ENCODE results near the gene TTLL11. TPM values are rescaled to one million over a fixed set of nuclear protein-coding genes. Genes with fewer than 3 reads are reported as not detected.

TTLL11 gene
- total RNA-seq, 4 donors from 2014 or later = 7.9 to 14.4 (median 9.7) TPM

- no peak for DNase-seq
- H3K27me3 ChIP-seq = no peaks in the 10 kb centered on the region
- no peak for TF ChIP-seq POLR2A (IDR thresholded peaks at IDR 0.05)
- TF ChIP-seq, protein P1, sequence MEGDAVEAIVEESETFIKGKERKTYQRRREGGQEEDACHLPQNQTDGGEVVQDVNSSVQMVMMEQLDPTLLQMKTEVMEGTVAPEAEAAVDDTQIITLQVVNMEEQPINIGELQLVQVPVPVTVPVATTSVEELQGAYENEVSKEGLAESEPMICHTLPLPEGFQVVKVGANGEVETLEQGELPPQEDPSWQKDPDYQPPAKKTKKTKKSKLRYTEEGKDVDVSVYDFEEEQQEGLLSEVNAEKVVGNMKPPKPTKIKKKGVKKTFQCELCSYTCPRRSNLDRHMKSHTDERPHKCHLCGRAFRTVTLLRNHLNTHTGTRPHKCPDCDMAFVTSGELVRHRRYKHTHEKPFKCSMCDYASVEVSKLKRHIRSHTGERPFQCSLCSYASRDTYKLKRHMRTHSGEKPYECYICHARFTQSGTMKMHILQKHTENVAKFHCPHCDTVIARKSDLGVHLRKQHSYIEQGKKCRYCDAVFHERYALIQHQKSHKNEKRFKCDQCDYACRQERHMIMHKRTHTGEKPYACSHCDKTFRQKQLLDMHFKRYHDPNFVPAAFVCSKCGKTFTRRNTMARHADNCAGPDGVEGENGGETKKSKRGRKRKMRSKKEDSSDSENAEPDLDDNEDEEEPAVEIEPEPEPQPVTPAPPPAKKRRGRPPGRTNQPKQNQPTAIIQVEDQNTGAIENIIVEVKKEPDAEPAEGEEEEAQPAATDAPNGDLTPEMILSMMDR (IDR thresholded peaks at IDR 0.05) = no peak
- no peak overlapping the region for H3K4me3 ChIP-seq (replicated peaks in 1 of 3)
- H3K4me1 ChIP-seq = no peaks in the 10 kb centered on the region
- intact Hi-C loops (cut with DNase I) = no loop called here
- H3K9me3 ChIP-seq = no peaks in the 10 kb centered on the region
- H3K27ac ChIP-seq = no peak overlapping the region
- 95 to 97% methylated on average over 10 of the region's 10 CpGs for WGBS, 2 donors
- H3K36me3 ChIP-seq = no peaks in the 10 kb centered on the region
These were observed 35.9 kb downstream of the TTLL11 start for GRCh38 chr9:122057211-122057610.

DNA sequence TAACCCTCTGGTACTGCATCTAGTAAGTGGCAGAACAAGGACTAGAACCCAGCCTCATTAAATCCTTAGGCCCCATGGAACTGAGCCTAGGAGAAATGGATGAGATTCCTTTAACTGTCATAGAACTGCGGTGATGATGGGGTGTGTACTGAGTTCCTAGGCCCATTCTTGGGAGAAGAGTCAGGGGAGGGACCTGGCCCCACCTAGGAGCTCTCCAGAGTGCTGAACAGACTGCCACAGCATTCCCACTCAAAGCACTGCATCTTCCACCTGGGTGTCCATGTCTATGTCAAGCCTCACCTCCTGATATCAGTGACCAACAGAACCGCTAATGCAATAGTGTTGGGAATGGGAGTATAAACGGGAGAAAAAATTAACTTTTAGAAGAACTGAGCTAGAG lies 36.6 kb downstream of the TTLL11 start:
- no peak for DNase-seq
- intact Hi-C loops (cut with DNase I) = no loop called here
- Histone ChIP-seq H3K27me3 (no peaks in the 10 kb centered on the region), H3K9me3 (no peaks in the 10 kb centered on the region), H3K4me3 (replicated peaks in 1 of 3) (no peak overlapping the region), H3K27ac (no peak overlapping the region), H3K4me1 (no peaks in the 10 kb centered on the region), H3K36me3 (no peaks in the 10 kb centered on the region)
- WGBS, 2 donors = 71 to 82% methylated on average over 3 of the region's 3 CpGs
- TF ChIP-seq, protein P1 (IDR thresholded peaks at IDR 0.05) = no peak
- TF ChIP-seq POLR2A (IDR thresholded peaks at IDR 0.05) = no peak

- Histone ChIP-seq H3K9me3 (no peaks in the 10 kb centered on the region), H3K4me1 (no peaks in the 10 kb centered on the region), H3K27ac (no peak overlapping the region), H3K36me3 (no peaks in the 10 kb centered on the region), H3K4me3 (replicated peaks in 1 of 3) (no peak overlapping the region), H3K27me3 (no peaks in the 10 kb centered on the region)
- 90 to 91% methylated on average over 6 of the region's 6 CpGs for WGBS, 2 donors
- DNase-seq = no peak
- intact Hi-C loops (cut with DNase I) = no loop called here
- no peak for TF ChIP-seq POLR2A (IDR thresholded peaks at IDR 0.05)
- TF ChIP-seq, protein P1 (IDR thresholded peaks at IDR 0.05) = no peak
These were observed 37.4 kb downstream of the TTLL11 start for GRCh38 chr9:122055701-122056100.

DNA sequence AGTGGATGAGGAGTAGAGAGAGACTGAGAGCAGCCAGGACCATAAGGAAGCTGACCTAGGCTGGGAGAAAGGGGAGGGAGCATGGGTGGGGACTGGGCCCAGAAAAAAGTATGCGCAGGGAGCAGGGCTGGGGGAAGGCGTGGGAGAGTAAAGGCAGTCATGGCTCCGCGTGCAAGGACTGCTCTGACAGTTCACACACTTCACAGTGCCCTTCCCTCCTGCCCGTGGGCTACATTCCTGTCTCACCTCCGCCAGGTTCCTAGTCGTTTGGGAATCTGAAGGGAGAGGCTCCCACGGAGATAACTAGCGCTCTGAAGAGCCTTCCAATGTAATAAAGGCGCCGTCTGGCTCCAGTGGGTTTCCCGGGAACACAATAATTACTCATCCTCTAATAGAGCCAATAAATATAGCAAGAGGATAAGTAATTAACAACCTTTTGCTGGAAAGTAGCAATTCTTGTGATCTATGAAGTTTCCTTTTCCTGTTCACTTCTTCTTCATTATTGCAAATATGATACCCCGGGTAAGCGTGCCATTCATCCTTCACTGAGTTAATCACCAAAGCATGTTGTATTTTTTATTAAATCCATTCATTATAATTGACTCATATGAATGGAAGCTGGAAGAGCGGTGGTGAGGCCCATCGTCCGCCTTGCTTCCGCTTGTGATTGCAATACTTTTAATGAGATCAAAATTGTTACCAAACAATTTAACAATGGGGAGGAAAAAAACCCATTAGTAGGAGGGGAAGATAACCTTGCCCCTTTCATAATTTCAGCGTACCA lies 39.3 kb downstream of the TTLL11 start:
- 82 to 84% methylated on average over 19 of the region's 19 CpGs for WGBS, 2 donors

GRCh38 chr9:122053064-122053463 lies 40.0 kb downstream of the TTLL11 start:
- H3K27me3 ChIP-seq = no peaks in the 10 kb centered on the region
- H3K9me3 ChIP-seq = no peaks in the 10 kb centered on the region
- WGBS, 2 donors = 82 to 86% methylated on average over 10 of the region's 10 CpGs
- no peak overlapping the region for H3K4me3 ChIP-seq (replicated peaks in 1 of 3)
- DNase-seq = no peak
- TF ChIP-seq POLR2A (IDR thresholded peaks at IDR 0.05) = no peak
- TF ChIP-seq, protein P1 (IDR thresholded peaks at IDR 0.05) = no peak
- no peak overlapping the region for H3K27ac ChIP-seq
- intact Hi-C loops (cut with DNase I) = no loop called here
- no peaks in the 10 kb centered on the region for H3K4me1 ChIP-seq
- H3K36me3 ChIP-seq = no peaks in the 10 kb centered on the region

More for the DNA sequence above, 39.3 kb downstream of the TTLL11 start:
- intact Hi-C loops (cut with DNase I) = no loop called here
- no peaks in the 10 kb centered on the region for H3K9me3 ChIP-seq
- H3K4me1 ChIP-seq = no peaks in the 10 kb centered on the region
- no peak overlapping the region for H3K27ac ChIP-seq
- no peak for DNase-seq
- H3K27me3 ChIP-seq = no peaks in the 10 kb centered on the region
- H3K36me3 ChIP-seq = no peaks in the 10 kb centered on the region
- TF ChIP-seq, protein P1 (IDR thresholded peaks at IDR 0.05) = no peak
- no peak for TF ChIP-seq POLR2A (IDR thresholded peaks at IDR 0.05)
- no peak overlapping the region for H3K4me3 ChIP-seq (replicated peaks in 1 of 3)
